GM11168 (cell line): ENCODE measurements around the gene PRR23B.
"Not testable (repeated sequence)": the region's sequence is repeated elsewhere in the genome, so short reads cannot be mapped to it uniquely, and the experiment has no call there.

ENCODE experiments used
- in situ Hi-C: fragments of 300-500 bp; cut with MboI; formaldehyde crosslinking; loops from one replicate; pipeline ENCODE4 v1.12.0; 2022; ENCODE audit warnings: low sequenced_read_pairs; ENCODE audit not compliant: unreplicated experiment

The PRR23B gene

DNA sequence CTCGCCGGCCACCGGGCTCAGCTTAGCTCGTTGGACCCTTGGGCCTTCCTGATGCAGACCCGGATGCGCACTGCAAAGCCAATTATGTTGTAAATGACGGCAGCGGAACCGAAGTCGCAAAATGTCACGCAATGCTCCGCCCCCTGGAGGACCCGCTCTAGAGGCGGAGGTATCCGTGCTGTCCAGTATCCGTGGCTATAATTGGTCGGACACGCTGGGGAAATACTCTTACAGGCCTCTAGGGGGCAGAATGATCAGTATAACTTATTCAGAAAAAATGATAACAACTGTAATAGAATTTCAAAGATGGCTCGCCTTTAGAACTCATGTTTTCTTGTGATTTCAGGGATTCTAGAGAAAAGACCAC, at the start of gene PRR23B:
PRR23B (minus strand) TSS at position 59 of the 367 bp plus-strand sequence. CDS start 265 bp downstream, outside the sequence.
- in situ Hi-C loops = no loop called here

DNA sequence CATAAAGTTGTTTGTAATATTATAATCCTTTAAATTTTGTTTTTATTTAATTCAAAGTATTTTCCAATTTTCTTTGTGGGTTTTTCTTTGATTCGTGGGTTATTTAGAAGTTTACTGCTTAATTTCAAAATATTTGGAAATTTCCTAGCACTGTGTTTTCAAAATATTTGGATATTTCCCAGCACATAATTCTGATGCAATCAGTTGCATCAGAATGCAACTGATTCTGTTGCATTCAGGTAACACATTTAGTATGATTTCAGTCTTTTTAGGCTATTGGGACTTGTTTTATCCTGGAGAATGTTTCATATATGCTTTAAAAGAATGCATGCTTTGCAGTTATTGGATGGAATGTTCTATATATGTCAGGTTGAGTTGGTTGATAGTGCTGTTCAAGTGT, 42.2 kb upstream of the PRR23B start:
- in situ Hi-C loops = no loop called here

DNA sequence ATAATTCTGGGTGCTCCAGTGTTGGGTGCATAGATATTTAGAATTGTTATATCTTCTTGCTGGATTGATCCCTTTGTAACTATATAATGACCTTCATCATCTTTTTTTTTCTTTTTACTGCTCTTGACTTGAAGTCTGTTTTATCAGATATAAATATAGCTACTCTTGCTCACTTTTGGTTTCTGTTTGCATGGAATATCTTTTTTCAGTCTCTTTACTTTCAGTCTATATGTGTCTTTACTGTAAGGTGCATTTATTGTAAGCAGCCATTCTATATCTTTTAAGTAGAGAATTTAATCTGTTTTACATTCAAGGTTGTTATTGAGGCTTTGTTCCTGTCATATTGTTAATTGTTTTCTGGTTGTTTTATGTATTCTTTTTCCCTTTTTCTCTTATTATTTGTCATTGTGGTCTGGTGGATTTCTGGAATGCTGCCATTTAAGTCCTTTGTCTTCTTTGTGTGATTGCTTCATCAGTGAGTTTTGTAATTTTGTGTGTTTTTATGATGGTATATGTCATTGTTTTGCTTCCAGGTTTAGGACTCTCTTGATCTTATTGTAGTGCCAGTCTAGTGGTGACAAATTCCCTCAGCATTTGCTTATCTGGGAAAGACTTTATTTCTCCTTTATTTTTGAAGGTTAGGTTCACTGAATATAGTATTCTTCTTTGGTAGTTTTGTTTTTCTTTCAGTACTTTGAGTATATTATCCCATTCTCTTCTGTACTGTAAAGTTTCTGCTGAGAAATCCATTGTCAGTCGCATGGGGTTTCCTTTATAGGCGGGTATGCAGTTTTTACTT, 32.3 kb upstream of the PRR23B start:
- in situ Hi-C loops = no loop called here

DNA sequence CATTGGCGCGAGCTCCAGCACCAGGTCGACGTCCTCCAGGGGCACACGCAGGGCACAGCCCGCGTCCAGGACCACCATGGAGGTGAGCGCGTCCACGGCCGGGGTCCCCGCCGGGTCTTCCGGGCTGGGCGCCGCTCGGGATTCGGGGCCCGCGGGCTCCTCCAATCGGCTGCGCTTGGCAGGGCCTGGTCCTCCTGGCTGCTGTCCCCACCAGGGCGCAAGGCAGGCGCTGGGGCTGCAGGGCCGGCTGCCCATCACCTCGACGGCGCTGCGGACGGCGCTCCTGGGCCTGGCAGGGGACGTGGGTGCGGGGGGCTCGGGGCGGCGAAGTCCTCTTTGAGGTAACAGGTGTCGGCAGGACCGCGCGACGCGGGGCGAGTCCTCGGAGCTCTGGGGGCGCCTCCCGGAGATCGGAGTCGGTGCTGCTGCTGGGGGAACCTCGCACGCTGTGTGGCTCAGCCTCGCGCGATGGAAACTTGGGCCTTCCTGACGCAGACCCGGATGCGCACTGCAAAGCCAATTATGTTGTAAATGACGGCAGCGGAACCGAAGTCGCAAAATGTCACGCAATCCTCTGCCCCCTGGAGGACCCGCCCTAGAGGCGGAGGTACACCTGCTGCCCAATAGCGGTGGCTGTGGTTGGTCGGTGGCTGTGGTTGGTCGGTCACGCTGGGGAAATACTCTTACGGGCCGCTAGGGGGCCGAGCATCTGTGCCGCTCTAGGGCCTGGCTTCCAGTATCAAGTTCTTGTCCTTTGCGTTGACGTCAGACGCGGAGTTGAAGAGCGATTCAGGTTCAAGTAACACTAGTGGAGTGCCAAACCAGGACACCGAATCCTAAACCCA, 23.9 kb upstream of the PRR23B start, which contains the start of gene PRR23C:
PRR23C (minus strand) TSS at position 527 of the 845 bp plus-strand sequence; CDS start at position 255, 272 bp downstream.
- in situ Hi-C loops = no loop called here

DNA sequence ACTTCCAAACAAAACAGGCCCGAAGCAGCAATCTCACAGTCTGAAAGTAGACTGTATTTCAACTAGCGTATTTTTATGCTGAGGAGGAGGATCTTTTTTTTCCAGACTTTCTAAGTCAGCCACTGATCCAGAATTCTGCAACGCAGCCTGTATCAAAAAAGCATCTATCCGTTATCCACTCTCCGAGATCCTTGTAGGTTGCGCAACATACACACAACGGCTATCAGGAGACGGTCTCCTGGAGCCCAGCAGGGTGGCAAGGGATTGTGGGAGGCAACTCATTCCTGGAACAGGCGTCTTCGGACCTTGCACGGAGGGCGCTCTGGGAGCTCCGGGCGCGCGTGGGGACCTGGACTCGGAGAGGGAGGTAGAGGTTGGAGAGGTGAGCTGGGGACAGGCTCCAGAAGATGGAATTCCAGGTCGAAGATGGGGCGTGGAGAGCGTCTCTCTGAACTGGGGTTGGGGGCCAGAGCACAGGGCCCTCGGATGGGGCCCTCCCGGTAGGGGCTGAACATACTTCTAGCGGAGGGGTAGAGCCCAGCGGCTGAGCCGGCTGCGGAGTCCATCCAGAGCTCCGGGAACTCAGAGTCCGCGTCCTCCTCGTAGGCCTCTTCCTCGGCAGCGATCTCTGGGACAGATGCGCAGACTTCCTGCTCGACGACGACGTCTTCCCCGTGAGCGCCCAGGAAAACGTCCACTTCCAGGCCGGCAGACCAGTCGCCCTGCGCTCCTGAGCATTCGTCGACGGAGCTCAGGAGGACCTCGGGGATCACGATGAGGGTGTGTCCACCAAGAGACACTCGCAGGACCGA, 23.0 kb upstream of the PRR23B start:
- in situ Hi-C loops = no loop called here

DNA sequence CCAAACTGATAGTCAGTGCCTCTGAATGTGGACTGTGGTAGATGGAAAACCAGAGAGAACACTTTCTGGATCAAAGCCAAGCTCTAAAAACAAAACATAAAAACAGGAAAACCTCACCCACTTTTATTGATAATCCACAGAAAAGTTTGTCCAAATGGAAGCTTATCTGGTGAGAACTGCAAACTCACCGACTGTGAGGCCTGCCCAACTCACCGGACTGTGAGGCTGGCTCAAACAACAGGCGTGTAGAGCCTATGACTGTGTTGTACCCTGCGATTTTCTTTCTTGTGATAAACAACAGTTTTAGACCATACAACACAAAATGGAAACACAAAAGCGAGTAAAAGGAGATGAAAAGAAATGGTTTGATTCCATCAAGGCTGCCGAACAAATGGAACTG, 16.8 kb upstream of the PRR23B start:
- in situ Hi-C loops = no loop called here

DNA sequence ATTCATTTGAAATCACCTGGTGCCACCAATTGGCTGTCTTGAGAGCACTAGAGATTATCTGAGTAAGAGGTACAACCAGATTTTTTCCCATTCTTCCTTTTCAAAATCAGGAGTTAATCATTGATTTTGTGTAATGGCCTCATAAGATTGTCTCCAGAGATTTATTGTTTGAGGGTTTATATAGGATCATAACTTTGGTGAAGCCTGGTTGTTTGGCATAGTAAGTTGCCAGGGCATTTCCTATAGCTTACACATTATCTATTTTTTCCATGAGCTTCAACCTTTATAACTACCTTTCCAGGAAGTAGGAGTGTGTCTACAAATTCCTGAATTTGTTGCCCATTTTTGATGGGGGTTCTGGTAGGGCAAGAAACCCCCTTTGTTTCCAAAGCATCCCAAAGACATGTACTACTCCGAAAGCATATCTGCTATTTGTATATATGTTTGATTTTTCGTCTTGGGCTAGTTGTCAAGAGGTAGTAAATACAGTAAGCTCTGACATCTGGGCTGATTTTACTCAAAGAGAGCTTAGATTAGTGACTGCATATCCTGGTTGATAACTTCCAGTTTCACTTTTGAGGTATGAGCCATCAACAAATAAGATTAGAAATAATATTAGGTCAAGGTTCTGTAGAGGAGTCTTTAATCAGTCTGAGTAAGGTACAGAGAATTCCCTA, 11.7 kb upstream of the PRR23B start:
- in situ Hi-C loops = no loop called here

DNA sequence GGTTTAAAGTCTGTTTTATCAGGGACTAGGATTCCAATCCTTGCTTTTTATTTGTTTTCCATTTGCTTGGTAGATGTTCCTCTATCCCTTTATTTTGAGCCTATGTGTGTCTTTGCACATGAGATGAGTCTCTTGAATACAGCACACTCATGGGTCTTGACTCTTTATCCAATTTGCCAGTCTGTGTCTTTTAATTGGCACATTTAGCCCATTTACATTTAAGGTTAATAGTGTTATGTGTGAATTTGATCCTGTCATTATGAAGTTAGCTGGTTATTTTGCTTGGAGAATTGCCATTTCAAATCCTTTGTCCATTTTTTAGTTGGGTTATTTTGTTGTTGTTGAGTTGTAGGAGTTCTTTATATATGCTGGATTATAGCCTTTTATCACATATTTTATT, 9.8 kb upstream of the PRR23B start:
- in situ Hi-C loops = not testable (repeated sequence)

DNA sequence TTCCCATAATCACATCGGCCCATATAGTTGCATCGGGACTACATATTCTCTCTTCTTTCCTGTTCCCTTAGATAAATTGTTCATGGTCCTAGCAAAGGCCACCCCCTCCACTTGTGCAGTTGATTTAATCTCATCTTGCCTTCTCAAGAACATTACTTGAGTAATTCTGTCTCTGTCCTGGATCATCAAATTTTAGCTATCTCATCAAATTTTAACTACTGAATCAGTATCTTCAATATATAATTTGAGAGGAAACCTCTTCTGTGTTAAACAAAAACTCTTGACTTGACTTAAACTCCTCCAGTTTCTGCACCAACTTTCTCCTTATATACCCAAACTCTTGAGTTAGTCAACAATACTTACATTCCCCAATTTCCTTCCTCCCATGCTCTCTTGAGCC, 4.2 kb upstream of the PRR23B start:
- in situ Hi-C loops = no loop called here

DNA sequence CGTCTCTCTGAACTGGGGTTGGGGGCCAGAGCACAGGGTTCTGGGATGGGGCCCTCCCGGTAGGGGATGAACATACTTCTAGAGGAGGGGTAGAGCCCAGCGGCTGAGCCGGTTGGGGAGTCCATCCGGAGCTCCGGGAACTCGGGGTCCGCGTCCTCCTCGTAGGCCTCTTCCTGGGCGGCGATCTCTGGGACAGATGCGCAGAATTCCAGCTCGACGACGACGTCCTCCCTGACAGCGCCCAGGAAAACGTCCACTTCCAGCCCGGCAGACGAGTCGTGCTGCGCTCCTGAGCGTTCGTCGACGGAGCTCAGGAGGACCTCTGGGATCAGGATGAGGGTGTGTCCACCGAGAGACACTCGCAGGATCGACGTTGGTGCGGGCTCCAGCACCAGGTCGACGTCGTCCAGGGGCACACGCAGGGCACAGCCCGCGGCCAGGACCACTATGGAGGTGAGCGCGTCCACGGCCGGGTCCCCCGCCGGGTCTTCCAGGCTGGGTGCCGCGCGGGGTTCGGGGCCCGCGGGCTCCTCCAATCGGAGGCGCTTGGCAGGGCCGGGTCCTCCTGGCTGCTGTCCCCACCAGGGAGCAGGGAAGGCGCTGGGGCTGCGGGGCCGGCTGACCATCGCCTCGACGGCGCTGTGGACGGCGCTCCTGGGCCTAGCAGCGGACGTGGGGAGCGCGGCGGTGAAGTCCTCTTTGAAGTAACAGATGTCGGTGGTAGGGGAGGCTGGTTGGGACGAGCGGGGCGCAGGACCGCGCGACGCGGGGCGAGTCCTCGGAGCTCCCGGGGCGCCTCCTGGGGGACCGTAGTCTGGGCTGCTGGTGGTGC, 474 bp downstream of the PRR23B start:
- in situ Hi-C loops = no loop called here

DNA sequence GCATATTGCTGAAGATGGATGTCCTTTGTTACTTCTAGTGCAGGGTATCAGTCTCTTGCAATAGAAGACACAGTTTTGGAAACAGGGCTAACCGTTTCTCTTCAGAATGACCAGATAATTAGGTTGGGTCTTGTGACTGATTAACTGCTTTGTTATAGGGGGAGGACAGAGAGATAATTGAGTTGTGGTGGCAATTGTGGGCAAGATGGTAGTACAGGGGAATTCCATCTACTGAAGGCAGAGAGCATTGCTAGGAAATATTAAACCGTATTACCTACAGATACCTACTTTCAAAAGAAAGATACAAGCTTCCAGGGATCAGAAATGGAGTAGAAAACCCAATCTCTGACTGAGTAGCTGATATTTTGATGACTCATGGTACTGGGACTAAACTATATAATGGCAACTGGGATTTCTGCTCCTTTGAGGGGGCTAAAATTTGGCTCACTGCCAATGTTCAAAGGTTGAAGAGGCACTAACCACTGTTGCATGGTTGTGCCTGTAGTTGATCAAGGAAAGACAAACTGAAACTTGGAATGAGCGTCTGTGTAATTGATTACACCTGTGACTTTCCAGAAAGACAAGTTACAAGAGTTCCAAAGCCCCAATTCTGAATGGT, 4.2 kb downstream of the PRR23B start:
- in situ Hi-C loops = no loop called here

DNA sequence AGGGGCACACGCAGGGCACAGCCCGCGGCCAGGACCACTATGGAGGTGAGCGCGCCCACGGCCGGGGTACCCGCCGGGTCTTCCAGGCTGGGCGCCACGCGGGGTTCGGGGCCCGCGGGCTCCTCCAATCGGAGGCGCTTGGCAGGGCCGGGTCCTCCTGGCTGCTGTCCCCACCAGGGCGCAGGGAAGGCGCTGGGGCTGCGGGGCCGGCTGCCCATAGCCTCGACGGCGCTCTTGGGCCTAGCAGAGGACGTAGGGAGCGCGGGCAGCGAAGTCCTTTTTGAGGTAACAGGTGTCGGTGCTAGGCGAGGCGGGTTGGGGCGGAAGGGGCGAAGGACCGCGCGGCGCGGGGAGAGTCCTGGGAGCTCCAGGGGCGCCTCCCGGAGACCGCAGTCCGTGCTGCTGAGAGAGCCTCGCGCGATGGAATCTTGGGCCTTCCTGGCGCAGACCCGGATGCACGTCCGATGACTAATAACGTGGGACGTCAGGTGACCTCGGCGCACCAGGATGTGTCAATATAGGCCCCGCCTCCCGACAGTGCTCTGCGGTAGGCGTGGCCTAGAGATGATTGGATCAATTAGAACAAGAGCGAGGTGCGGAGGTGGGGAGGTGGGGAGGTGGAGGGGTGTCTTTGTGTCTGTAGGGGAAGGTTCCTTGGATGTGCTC, 14.5 kb downstream of the PRR23B start, which contains the start of gene PRR23A:
PRR23A (minus strand) TSS at position 218 of the 666 bp plus-strand sequence; CDS start at position 218, 0 bp downstream.
- in situ Hi-C loops = no loop called here

DNA sequence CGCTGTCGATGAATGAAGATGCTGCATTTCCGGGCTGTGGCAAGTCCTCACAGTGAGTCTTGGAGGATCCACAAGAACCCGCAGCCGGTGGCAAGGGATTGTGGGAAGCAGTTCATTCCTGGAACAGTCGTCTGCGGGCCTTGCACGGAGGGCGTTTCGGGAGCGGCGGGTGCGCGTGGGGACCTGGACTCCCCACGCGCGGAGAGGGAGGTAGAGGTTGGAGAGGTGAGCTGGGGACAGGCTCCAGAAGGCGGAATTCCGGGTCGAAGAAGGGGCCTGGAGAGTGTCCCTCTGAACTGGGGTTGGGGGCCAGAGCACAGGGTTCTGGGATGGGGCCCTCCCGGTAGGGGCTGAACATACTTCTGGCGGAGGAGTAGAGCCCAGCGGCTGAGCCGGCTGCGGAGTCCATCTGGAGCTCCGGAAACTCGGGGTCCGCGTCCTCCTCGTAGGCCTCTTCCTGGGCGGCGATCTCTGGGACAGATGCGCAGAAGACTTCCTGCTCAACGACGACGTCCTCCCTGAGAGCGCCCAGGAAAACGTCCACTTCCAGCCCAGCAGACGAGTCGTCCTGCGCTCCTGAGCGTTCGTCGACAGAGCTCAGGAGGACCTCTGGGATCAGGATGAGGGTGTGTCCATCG, 15.3 kb downstream of the PRR23B start:
- in situ Hi-C loops = no loop called here

DNA sequence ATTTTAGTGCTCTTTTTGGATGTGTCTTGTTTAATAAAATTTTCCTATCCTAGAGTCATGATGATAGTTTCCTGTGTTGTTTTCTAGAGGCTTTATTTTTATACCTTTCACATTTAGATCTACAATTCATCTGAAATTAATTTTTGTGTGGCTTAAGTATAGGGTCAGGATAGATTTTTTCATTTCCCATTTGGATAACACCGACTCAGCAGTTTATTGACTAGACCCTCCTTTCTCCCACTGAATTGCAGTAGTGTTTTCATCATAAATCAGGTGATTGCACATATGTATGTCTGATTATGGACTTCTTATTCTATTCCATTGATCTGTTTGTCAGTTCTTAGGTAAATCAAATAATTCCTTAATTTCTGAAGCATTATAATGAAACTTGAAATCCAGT, 25.0 kb downstream of the PRR23B start:
- in situ Hi-C loops = no loop called here

DNA sequence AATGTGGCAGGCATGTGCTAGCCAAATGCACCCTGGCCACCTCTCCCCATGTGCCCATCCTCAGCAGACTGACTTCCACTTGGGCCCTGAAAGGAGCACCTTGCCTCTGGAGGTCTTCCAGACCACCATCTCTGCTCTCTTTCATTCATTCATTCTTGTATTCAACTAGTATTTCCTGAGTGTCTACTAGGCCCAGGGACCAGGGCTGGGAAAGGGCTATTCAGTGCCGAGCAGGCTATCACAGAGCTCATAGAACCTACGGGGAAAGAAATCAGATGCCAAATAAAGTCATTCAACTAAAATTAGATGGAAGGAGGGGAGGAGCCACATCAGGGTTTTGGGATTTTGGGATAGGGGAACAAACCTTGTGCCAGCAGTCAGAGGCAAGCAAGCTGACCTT, 33.5 kb downstream of the PRR23B start:
- in situ Hi-C loops = no loop called here

DNA sequence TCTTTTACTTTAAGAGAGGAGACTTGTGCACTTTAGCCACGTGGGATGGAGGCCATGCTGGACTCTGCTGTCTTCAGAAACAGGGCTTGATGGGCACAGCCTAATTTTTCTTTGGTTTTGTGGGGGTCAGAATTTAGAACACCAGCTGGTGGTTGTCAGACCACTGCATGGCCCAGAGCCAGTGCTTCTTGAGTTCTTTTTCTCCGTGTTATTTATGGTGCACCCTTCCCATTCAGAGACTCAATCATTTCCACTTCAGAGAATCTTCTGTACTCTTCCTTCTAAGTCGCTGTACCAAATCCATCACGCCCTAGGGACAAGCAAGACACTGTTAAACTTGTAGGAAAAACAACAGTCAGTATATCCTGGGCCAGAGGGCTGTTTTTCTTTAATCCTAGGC, 34.8 kb downstream of the PRR23B start:
- in situ Hi-C loops = no loop called here

DNA sequence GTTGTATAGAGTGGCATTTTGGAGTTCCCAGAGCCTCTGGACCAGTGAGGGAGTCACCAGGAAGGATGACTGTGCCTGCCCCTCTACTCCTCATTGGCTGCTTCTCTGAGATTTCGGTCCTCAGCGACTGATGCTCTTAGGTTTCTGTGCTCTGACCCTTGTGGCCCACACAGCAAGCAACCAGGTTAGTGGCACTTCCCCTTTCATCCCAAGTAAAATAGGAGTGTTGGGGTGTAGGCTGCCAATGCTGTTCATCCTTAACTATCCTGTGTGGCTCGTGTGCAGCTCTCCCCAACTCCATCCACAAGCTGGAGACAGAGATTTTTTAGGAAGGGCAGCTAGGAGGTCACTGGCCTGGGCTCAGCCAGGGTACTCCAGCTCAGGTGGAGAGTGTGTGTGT, 35.9 kb downstream of the PRR23B start:
- in situ Hi-C loops = no loop called here

DNA sequence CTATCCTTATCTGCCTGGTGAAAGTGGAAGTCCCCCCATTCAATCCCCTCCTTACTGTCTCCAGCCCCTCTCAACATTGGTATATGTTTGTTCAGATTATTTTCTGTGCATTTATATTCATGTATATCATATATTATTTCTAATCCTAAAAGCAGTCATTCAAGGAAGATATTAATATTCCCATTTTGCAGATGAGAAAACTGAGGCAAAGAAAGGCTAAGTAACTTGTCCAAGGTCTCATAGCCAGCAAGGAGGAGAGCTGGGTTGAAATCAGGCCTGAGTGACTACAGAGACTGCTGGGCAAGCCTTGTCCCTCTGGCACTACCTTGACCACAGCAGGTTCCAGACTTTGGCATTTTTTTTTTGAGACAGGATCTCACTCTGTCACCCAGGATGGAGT, 44.7 kb downstream of the PRR23B start:
- in situ Hi-C loops = no loop called here
